ENCODE results near the gene LEMD2.

LEMD2 gene

DNA sequence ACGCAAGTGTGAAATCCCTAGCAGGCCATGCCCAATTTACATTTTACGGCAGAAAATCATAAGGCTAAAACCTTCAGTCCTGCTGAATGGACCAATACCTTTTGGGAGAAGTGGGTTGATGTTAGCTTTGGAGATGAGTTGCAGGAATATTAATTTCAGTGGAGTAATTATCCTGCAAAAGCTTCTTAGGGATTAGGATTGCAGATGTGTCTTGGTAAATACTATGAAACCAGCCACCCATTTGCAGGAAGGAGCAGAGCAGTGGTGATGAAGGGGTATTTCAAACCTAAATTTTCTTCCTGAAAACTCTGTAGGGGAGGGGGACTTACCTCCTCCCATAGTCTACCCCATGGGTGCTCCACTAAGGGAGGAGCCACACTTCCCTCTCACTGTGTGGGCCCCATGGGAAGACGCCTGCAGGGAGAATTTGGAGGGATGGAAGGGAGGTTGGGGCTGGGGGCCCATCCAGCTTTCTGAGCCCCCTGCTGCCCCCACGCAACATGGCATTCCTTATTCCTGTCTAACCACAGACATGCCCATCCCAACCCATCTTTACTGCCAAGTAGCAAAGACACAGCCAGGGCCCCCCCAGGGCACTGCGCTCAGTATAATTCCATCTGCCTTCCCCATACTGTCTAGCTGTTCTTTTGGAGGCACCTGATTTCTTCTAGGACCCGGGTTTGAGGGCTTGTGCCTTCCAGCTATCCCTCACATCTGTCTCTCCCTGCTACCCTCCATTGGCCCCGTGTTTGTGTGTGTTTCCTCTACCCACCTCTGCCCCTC is 62.8 kb downstream of the LEMD2 start:
- TF ChIP-seq, protein P1, sequence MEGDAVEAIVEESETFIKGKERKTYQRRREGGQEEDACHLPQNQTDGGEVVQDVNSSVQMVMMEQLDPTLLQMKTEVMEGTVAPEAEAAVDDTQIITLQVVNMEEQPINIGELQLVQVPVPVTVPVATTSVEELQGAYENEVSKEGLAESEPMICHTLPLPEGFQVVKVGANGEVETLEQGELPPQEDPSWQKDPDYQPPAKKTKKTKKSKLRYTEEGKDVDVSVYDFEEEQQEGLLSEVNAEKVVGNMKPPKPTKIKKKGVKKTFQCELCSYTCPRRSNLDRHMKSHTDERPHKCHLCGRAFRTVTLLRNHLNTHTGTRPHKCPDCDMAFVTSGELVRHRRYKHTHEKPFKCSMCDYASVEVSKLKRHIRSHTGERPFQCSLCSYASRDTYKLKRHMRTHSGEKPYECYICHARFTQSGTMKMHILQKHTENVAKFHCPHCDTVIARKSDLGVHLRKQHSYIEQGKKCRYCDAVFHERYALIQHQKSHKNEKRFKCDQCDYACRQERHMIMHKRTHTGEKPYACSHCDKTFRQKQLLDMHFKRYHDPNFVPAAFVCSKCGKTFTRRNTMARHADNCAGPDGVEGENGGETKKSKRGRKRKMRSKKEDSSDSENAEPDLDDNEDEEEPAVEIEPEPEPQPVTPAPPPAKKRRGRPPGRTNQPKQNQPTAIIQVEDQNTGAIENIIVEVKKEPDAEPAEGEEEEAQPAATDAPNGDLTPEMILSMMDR (IDR thresholded peaks at IDR 0.05; ENCODE audit: low read depth, low read length, missing control alignments): no peak
- no peak overlapping the region for H3K4me3 ChIP-seq (ENCODE audit: low read depth, low read length)
- in situ Hi-C loops (cut with HindIII; ENCODE audit: low sequenced_read_pairs): no loop called here
- DNase-seq (ENCODE audit: low read depth): no peak

DNA sequence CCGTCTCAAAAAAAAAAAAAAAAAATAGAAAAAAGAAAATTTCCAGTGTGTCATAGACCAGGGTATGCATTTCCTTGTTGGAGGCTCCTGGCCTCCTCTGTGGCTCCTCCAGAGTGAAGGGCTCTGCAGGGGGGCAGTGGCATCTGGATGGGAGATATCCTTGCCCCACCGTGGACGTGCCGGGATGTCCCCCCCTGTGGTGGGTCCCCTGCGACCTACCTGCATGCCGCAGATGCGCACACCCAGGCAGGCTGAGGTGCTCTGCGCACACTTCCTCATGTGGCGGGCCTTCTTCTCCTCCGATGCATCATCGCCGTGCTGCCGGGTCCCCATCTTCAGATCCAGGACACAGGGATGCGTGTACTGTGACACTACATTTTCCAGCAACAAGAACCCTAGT is 63.7 kb downstream of the LEMD2 start:
- no peak for DNase-seq (ENCODE audit: low read depth)
- no peak overlapping the region for H3K4me3 ChIP-seq (ENCODE audit: low read depth, low read length)
- TF ChIP-seq, protein P1 (IDR thresholded peaks at IDR 0.05; ENCODE audit: low read depth, low read length, missing control alignments): no peak
- in situ Hi-C loops (cut with HindIII; ENCODE audit: low sequenced_read_pairs): no loop called here

DNA sequence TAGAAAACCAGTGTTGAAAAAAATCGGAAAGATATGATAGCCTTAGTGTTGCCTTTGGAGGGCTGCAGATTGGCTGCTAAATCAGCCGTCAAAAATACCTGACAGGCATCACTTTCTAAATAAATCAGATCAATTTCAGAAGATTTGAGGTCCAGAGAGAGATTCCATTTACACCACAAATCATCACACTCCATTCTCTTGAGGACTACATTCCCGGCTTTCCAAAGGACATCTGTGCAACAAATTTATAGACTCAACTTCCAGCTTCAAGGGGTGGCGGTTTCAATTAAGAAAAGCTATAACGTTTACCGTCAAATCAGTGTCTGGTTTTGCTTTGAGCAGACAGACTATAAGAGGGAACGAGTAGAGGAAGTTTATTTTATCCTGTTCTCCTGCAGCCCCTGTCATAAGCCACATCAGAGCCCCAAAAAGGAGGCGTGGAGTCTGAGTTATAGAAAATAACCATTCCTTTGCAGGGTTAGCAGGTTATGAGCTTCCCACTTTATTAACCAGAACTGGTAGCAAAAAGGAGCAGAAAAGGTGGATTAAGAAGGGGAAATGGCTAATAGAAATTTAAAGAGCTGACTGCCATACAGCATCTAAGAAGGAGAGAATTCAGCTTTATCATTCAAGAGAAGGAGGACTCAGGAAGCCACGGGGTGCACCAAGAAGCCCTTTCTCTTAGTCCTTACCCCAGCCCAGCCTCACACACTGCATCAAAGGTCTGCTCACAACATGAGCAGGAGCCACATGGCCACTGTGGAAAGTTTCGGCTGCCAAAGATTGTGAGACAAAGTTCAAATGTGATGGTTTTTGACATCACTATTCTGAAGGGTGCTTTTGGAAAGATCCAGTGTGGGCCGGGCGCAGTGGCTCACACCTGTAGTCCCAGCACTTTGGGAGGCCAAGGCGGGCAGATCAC is 64.6 kb downstream of the LEMD2 start:
- in situ Hi-C loops (cut with HindIII; ENCODE audit: low sequenced_read_pairs): no loop called here
- no peak overlapping the region for H3K4me3 ChIP-seq (ENCODE audit: low read depth, low read length)
- DNase-seq (ENCODE audit: low read depth): no peak
- TF ChIP-seq, protein P1 (IDR thresholded peaks at IDR 0.05; ENCODE audit: low read depth, low read length, missing control alignments): no peak

DNA sequence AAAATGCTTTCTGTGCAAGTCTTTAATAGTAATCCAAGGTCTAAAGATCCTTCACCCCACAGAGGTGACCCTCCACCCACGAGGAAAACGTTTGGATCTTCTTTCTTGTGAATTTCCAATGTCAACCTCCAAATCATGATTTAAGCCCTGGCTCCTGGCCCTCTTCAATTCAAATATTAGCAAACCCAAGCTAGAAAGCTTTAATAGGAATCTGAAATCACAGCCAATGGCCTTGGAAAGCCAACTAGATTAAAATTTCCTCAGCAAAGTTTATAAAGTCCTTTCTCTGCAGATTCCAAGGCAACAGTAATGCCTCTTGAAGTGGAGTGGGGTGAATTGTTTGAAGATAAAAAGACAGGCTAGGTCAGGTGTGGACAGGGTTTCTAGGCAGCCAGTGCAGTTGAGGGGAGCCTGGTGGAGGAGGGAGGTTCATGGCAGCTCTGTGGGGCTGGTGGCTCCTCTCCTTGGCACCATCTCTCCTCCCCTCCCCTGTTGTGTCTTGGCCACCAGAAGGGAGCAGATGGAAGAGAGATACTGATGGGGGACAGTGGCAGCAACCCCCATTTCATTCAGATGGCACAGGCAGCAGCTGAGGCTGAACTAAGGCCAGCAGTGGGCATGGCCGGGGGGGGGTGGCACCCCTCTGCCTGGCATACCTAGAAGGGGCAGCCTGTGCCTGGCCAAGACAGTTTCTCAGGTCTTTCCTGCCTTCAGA is 65.4 kb downstream of the LEMD2 start:
- no peak overlapping the region for H3K4me3 ChIP-seq (ENCODE audit: low read depth, low read length)
- no peak for DNase-seq (ENCODE audit: low read depth)
- TF ChIP-seq, protein P1 (IDR thresholded peaks at IDR 0.05; ENCODE audit: low read depth, low read length, missing control alignments): no peak
- in situ Hi-C loops (cut with HindIII; ENCODE audit: low sequenced_read_pairs): no loop called here

DNA sequence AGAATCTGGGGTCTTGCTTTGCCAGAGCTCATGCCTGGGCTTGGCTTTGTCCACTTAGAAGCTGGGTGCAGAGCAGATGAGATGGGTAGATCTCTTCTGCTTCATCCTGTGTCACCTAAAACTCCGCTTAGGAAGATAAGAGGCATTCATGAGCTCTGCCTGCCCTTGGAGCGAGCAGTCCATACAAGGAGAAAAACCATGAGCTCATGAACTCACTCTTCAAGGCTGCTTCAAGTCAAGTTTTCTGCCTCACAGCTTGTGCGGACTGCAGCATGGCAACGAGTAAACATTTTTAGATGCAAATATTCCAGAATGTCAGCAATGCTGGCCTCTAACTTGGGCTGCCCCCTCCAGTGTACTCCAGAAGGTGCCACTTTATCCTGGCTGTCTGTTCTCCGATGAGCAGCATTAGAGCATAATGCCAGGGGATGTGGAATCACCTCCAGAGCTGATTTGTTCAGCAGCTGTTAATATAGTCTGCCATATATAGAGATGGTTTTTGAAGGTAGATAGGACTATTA is 66.8 kb downstream of the LEMD2 start:
- no peak overlapping the region for H3K4me3 ChIP-seq (ENCODE audit: low read depth, low read length)
- no peak for DNase-seq (ENCODE audit: low read depth)
- TF ChIP-seq, protein P1 (IDR thresholded peaks at IDR 0.05; ENCODE audit: low read depth, low read length, missing control alignments): no peak
- in situ Hi-C loops (cut with HindIII; ENCODE audit: low sequenced_read_pairs): no loop called here

DNA sequence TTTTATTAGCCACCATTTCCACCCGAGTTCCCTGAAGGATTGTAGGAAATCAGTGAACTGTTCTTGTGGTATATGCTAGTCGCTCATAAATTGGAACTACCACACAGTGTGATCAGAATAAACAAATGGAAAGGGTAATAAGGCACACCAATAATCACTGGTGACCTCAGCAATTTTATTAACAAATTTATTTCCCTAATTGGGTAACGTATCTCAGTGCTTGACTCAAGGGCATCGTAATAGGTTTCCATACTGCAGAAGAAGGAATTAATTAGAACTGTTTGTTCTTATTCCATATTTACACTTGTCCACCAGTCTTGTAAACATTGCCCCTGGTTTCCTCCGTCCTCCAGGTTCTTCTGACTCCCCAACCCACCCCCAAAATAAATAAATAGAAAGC is 67.4 kb downstream of the LEMD2 start:
- DNase-seq (ENCODE audit: low read depth): no peak
- H3K4me3 ChIP-seq (ENCODE audit: low read depth, low read length): no peak overlapping the region
- TF ChIP-seq, protein P1 (IDR thresholded peaks at IDR 0.05; ENCODE audit: low read depth, low read length, missing control alignments): no peak
- in situ Hi-C loops (cut with HindIII; ENCODE audit: low sequenced_read_pairs): no loop called here
